CD4-positive, alpha-beta T cell (primary cell): ENCODE results near the gene MAP3K14. TPM values are rescaled to one million over a fixed set of nuclear protein-coding genes. Genes with fewer than 3 reads are reported as not detected.

Experiments
- ATAC-seq: fragments of 200-7000 bp; cut with Tn5 transposase; one replicate; pipeline ENCODE4 v1.10.0; 2022; ENCODE audit warnings: mild to moderate bottlenecking; ENCODE audit not compliant: poor library complexity
- CTCF ChIA-PET: fragments of 350-600 bp; sonication (Branson Sonifier 250); formaldehyde crosslinking; loops from one replicate; lab custom pipeline; 2021; ENCODE audit warnings: antibody characterized with exemption, inconsistent platforms; lab: Charles Lee
- POLR2A ChIA-PET: fragments of 350-600 bp; sonication (Branson Sonifier 250); formaldehyde crosslinking; loops from one replicate; lab custom pipeline; 2021; ENCODE audit warnings: antibody characterized with exemption, inconsistent platforms; lab: Charles Lee
- DNase-seq, 14 experiments: peaks; one replicate each; pipeline ENCODE4 v3.0.0-alpha.2; 2013 to 2020; ENCODE audit warnings: mixed read lengths in 2 of 14
- H3K27ac ChIP-seq, 2 donors: one replicate each; pipeline versions ENCODE4 v1.5.1 to v1.7.0; 2013; ENCODE audit warnings: low read length in 2 of 2, low read depth in 1 of 2, mild to moderate bottlenecking in 1 of 2
- H3K27me3 ChIP-seq, 2 experiments: 1 replicate in 1 of 2; 2 replicates in 1 of 2; pipeline versions ENCODE4 v1.6.1 to v1.7.0; 2013; ENCODE audit warnings: low read length in 2 of 2, control low read depth in 1 of 2, mild to moderate bottlenecking in 1 of 2, moderate library complexity in 1 of 2; ENCODE audit not compliant: insufficient read depth in 2 of 2, control insufficient read depth in 1 of 2
- H3K36me3 ChIP-seq: one replicate; pipeline ENCODE4 v1.6.1; 2013; ENCODE audit warnings: low read length, control low read depth; ENCODE audit not compliant: insufficient read depth
- H3K4me1 ChIP-seq: one replicate; pipeline ENCODE4 v1.6.1; 2013; ENCODE audit warnings: low read length, control low read depth; ENCODE audit not compliant: insufficient read depth
- H3K4me3 ChIP-seq: one replicate; pipeline ENCODE4 v1.5.1; 2013; ENCODE audit warnings: mild to moderate bottlenecking, low read length, moderate library complexity
- H3K9me3 ChIP-seq, 2 experiments: 1 replicate in 1 of 2; 2 replicates in 1 of 2; pipeline versions ENCODE4 v1.6.1 to v1.7.0; 2013; ENCODE audit warnings: low read length in 2 of 2, mild to moderate bottlenecking in 2 of 2, control low read depth in 1 of 2, moderate library complexity in 1 of 2; ENCODE audit not compliant: control insufficient read depth in 1 of 2, insufficient read depth in 1 of 2
- H3K27ac Mint-ChIP-seq: one replicate; pipeline ENCODE4 v1.8.0; 2020; ENCODE audit warnings: mixed read lengths
- H3K27me3 Mint-ChIP-seq: one replicate; pipeline ENCODE4 v1.8.0; 2021; ENCODE audit warnings: mixed read lengths
- H3K36me3 Mint-ChIP-seq: one replicate; pipeline ENCODE4 v1.8.0; 2021; ENCODE audit warnings: low read depth, mixed read lengths
- H3K4me1 Mint-ChIP-seq: one replicate; pipeline ENCODE4 v1.8.0; 2021; ENCODE audit warnings: low read depth, mixed read lengths
- H3K4me3 Mint-ChIP-seq: one replicate; pipeline ENCODE4 v1.8.0; 2020; ENCODE audit warnings: mild to moderate bottlenecking, mixed read lengths
- H3K9me3 Mint-ChIP-seq: one replicate; pipeline ENCODE4 v1.8.0; 2020; ENCODE audit warnings: mixed read lengths
- CTCF ChIP-seq: fragments of 200-600 bp; IDR thresholded peaks from one replicate; pipeline ENCODE4 v1.8.0; 2022; ENCODE audit warnings: antibody characterized with exemption, mild to moderate bottlenecking
- intact Hi-C, 2 experiments: fragments of 100-400 bp; cut with DNase I in 1 of 2; cut with micrococcal nuclease in 1 of 2; formaldehyde crosslinking; loops; one replicate each; pipeline versions ENCODE4 v1.15.1 to v1.9.0; 2023 to 2025; cut with DNase I, micrococcal nuclease
- total RNA-seq, 174 experiments: library from RNA in 2 of 174; stranded (reverse) in 2 of 174; gene quantifications; one replicate each; pipeline ENCODE4 v1.2.3 and lab custom pipeline; 2021 to 2026

MAP3K14 gene
- total RNA-seq, 2 experiments from 2014 or later: 41.4 to 46.5 TPM

- Histone ChIP-seq H3K27ac (no peak overlapping the region), H3K4me3 (no peak overlapping the region), H3K9me3 (no peaks in the 10 kb centered on the region), H3K36me3 (peaks cover 69% of the 10 kb centered on the region), H3K27me3 (no peaks in the 10 kb centered on the region), H3K4me1 (peaks cover 4% of the 10 kb centered on the region)
- Mint-ChIP-seq H3K27ac (peak overlapping the region; percentile 49), H3K4me3 (no peak overlapping the region), H3K36me3 (peaks cover 79% of the 10 kb centered on the region), H3K9me3 (no peaks in the 10 kb centered on the region), H3K4me1 (no peaks in the 10 kb centered on the region), H3K27me3 (no peaks in the 10 kb centered on the region)
- ChIA-PET CTCF (interaction anchor here (0.7 to 1.8 kb wide), 7 partner anchors 11 to 103 kb away, joined by 3 to 9 read pairs (median 4); partner anchors contain the start of gene MAP3K14), POLR2A (interaction anchor here (0.6 to 1.0 kb wide), 2 partner anchors 33 to 136 kb away, joined by 3 to 4 read pairs; partner anchors contain the start of genes HEXIM1 and MAP3K14)
- peak in 12 of 14 experiments; percentile 14 to 64 (median 44) for DNase-seq
- intact Hi-C loops: no loop called here
- no peak for TF ChIP-seq CTCF
- no peak for ATAC-seq
Measured at GRCh38 chr17:45284176-45285140, 32.4 kb downstream of the MAP3K14 start.

- Histone ChIP-seq H3K36me3 (peaks cover 62% of the 10 kb centered on the region), H3K27me3 (no peaks in the 10 kb centered on the region), H3K9me3 (no peaks in the 10 kb centered on the region), H3K27ac (no peak overlapping the region), H3K4me3 (no peak overlapping the region), H3K4me1 (peaks cover 4% of the 10 kb centered on the region)
- no peak overlapping the region for H3K4me3 Mint-ChIP-seq
- H3K9me3 Mint-ChIP-seq: no peaks in the 10 kb centered on the region
- H3K27ac Mint-ChIP-seq: peak overlapping the region; percentile 49
- no peaks in the 10 kb centered on the region for H3K4me1 Mint-ChIP-seq
- H3K36me3 Mint-ChIP-seq: peaks cover 74% of the 10 kb centered on the region
- ATAC-seq (no peak), DNase-seq (no peak)
- intact Hi-C loops: no loop called here
- no peaks in the 10 kb centered on the region for H3K27me3 Mint-ChIP-seq
- ChIA-PET CTCF (interaction anchor here (0.7 to 1.8 kb wide), 7 partner anchors 12 to 104 kb away, joined by 3 to 9 read pairs (median 4); partner anchors contain the start of gene MAP3K14), POLR2A (interaction anchor here (0.6 to 1.0 kb wide), 2 partner anchors 33 to 136 kb away, joined by 3 to 4 read pairs; partner anchors contain the start of genes HEXIM1 and MAP3K14)
- no peak for TF ChIP-seq CTCF
Measured at GRCh38 chr17:45283711-45284110, 33.1 kb downstream of the MAP3K14 start.

GRCh38 chr17:45282683-45283644 lies 33.9 kb downstream of the MAP3K14 start:
- Mint-ChIP-seq H3K27me3 (no peaks in the 10 kb centered on the region), H3K9me3 (no peaks in the 10 kb centered on the region), H3K36me3 (peaks cover 71% of the 10 kb centered on the region), H3K27ac (peak overlapping the region; percentile 27), H3K4me1 (peaks cover 2% of the 10 kb centered on the region), H3K4me3 (no peak overlapping the region)
- H3K9me3 ChIP-seq: no peaks in the 10 kb centered on the region
- H3K4me3 ChIP-seq: no peak overlapping the region
- intact Hi-C loops: no loop called here
- ATAC-seq (no peak), DNase-seq (no peak)
- H3K27ac ChIP-seq: no peak overlapping the region
- H3K36me3 ChIP-seq: peaks cover 56% of the 10 kb centered on the region
- no peak for TF ChIP-seq CTCF
- H3K4me1 ChIP-seq: peaks cover 4% of the 10 kb centered on the region
- POLR2A ChIA-PET: interaction anchor here (0.7 to 1.5 kb wide), 2 partner anchors 28 to 34 kb away, joined by 3 read pairs; partner anchors contain the start of gene MAP3K14
- CTCF ChIA-PET: interaction anchor here (0.8 to 1.8 kb wide), 4 partner anchors 64 to 103 kb away, joined by 3 to 6 read pairs (median 5); no protein-coding TSS in a partner anchor
- H3K27me3 ChIP-seq: no peaks in the 10 kb centered on the region
